ENCODE results near the gene MAP3K5. TPM values are rescaled to one million over a fixed set of nuclear protein-coding genes. Genes with fewer than 3 reads are reported as not detected.

Gene MAP3K5
- total and polyA plus RNA-seq, 9 donors, result 37.0 to 217 (median 80.2) TPM

DNA sequence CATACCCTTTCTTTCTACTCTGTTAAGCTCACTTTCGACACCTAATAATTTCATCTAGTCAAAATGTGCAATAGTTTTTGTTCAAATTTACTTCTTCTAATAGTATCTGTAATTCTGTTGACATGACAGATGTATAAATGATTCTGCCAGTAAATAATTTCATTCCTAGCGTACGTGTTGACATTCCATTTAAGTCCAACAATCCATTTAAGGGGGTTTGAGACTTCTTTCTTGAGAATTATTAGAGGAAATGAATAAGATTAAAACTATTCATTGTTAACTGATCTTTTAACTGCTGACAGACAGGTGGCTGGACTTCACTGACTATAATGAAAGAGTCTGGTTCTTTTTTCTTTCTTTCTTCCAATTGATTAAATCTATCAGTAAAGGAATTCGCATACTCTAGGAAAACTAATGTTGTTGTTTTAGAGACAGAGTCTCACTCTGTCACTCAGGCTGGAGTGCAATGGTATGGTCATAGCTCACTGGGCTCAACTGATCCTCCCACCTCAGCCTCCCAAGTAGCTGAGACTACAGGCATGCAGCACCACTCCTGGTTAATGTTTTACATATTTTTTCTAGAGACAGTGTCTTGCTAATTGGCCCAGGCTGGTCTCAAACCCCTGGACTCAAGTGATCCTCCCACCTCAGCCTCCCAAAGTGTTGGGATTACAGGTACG lies 55.9 kb downstream of the MAP3K5 start:
- TF ChIP-seq POLR2A (IDR thresholded peaks at IDR 0.05) (no peak), EP300 (IDR thresholded peaks at IDR 0.05) (no peak)
- TF ChIP-seq, protein P1, sequence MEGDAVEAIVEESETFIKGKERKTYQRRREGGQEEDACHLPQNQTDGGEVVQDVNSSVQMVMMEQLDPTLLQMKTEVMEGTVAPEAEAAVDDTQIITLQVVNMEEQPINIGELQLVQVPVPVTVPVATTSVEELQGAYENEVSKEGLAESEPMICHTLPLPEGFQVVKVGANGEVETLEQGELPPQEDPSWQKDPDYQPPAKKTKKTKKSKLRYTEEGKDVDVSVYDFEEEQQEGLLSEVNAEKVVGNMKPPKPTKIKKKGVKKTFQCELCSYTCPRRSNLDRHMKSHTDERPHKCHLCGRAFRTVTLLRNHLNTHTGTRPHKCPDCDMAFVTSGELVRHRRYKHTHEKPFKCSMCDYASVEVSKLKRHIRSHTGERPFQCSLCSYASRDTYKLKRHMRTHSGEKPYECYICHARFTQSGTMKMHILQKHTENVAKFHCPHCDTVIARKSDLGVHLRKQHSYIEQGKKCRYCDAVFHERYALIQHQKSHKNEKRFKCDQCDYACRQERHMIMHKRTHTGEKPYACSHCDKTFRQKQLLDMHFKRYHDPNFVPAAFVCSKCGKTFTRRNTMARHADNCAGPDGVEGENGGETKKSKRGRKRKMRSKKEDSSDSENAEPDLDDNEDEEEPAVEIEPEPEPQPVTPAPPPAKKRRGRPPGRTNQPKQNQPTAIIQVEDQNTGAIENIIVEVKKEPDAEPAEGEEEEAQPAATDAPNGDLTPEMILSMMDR (IDR thresholded peaks at IDR 0.05), result no peak
- Histone ChIP-seq H3K4me1 (ENCODE audit: insufficient read depth) (peaks cover 31% of the 10 kb centered on the region), H3K4me3 (no peak overlapping the region), H3K27me3 (no peaks in the 10 kb centered on the region), H3K36me3 (no peaks in the 10 kb centered on the region), H3K27ac (peak overlapping the region in 1 of 2 donors; percentile 11), H3K9me3 (no peaks in the 10 kb centered on the region)
- DNase-seq, result no peak
- 58 to 75% (median 71%) methylated on average over 5 of the region's 5 CpGs for WGBS, 3 donors
- intact Hi-C loops (cut with DNase I), result loop anchor here in 1 of 4 donors (2.0 kb wide), 1 partner anchor 54 kb away; no protein-coding TSS in a partner anchor

- intact Hi-C loops (cut with DNase I), result no loop called here
- no peak for DNase-seq
- WGBS, 3 donors, result 93 to 97% (median 96%) methylated on average over 1 of the region's 1 CpG
- Histone ChIP-seq H3K4me3 (no peak overlapping the region), H3K9me3 (no peaks in the 10 kb centered on the region), H3K27ac (peak overlapping the region in 1 of 2 donors; percentile 14), H3K4me1 (ENCODE audit: insufficient read depth) (peaks cover 33% of the 10 kb centered on the region), H3K36me3 (no peaks in the 10 kb centered on the region), H3K27me3 (no peaks in the 10 kb centered on the region)
- TF ChIP-seq, protein P1 (IDR thresholded peaks at IDR 0.05), result no peak
- no peak for TF ChIP-seq POLR2A (IDR thresholded peaks at IDR 0.05)
- no peak for TF ChIP-seq EP300 (IDR thresholded peaks at IDR 0.05)
These were observed 57.3 kb downstream of the MAP3K5 start for GRCh38 chr6:136734977-136735376.

DNA sequence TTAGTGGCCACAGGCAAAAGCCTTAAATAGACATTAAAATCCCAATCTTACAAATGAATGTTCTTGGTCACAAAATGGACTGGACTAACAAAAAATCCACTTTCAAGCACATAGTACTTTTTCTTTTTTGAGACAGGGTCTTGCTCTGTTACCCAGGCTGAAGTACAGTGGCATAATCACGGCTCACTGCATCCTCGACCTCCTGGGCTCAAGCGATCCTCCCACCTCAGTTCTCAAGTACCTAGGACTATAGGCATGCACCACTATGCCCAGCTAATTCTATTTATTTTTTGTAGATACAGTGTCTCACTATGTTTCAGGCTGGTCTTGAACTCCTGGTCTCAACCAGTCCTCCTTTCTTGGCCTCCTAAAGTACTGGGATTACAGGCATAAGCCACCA lies 59.4 kb downstream of the MAP3K5 start:
- TF ChIP-seq POLR2A (IDR thresholded peaks at IDR 0.05) (no peak), EP300 (IDR thresholded peaks at IDR 0.05) (no peak)
- TF ChIP-seq, protein P1 (IDR thresholded peaks at IDR 0.05), result no peak
- Histone ChIP-seq H3K4me3 (no peak overlapping the region), H3K4me1 (ENCODE audit: insufficient read depth) (peaks cover 18% of the 10 kb centered on the region), H3K36me3 (no peaks in the 10 kb centered on the region), H3K9me3 (no peaks in the 10 kb centered on the region), H3K27ac (no peak overlapping the region), H3K27me3 (no peaks in the 10 kb centered on the region)
- no peak for DNase-seq
- WGBS, 3 donors, result 96% methylated on average over 3 of the region's 3 CpGs
- intact Hi-C loops (cut with DNase I), result no loop called here

- Histone ChIP-seq H3K27ac (no peak overlapping the region), H3K4me1 (ENCODE audit: insufficient read depth) (peaks cover 3% of the 10 kb centered on the region), H3K36me3 (no peaks in the 10 kb centered on the region), H3K4me3 (no peak overlapping the region), H3K27me3 (no peaks in the 10 kb centered on the region), H3K9me3 (no peaks in the 10 kb centered on the region)
- no peak for TF ChIP-seq POLR2A (IDR thresholded peaks at IDR 0.05)
- TF ChIP-seq, protein P1 (IDR thresholded peaks at IDR 0.05), result no peak
- no peak for DNase-seq
- intact Hi-C loops (cut with DNase I), result no loop called here
- 82 to 84% (median 83%) methylated on average over 5 of the region's 5 CpGs for WGBS, 3 donors
These were observed 62.4 kb downstream of the MAP3K5 start for GRCh38 chr6:136729832-136730231.
